Measurements from ENCODE around the gene PSG11.
"Not testable (repeated sequence)": the region's sequence is repeated elsewhere in the genome, so short reads cannot be mapped to it uniquely, and the experiment has no call there.

DNA sequence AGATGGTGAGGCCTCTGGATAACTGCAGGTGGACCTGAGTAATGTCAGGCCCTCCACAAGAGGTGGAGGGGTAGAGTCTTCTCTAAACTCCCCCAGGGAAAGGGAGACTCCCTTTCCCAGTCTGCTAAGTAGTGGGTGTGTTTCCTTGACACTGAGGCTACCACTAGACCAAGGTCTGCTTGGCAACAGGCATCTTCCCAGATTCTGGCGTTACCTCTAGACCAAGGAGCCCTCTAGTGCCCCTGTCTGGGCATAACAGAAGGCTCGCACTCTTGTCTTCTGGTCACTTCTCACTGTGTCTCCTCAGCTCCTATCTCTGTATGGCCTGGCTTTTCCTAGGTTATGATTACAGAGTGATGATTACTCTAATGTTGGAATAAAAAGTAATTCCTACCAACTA is 5.4 kb upstream of the PSG11 start:
- not testable (repeated sequence) for TF ChIP-seq POLR2AphosphoS5 (IDR thresholded peaks at IDR 0.05; ENCODE audit: insufficient read depth in 1 of 2, low read depth in 1 of 2)
- TF ChIP-seq, protein P1, sequence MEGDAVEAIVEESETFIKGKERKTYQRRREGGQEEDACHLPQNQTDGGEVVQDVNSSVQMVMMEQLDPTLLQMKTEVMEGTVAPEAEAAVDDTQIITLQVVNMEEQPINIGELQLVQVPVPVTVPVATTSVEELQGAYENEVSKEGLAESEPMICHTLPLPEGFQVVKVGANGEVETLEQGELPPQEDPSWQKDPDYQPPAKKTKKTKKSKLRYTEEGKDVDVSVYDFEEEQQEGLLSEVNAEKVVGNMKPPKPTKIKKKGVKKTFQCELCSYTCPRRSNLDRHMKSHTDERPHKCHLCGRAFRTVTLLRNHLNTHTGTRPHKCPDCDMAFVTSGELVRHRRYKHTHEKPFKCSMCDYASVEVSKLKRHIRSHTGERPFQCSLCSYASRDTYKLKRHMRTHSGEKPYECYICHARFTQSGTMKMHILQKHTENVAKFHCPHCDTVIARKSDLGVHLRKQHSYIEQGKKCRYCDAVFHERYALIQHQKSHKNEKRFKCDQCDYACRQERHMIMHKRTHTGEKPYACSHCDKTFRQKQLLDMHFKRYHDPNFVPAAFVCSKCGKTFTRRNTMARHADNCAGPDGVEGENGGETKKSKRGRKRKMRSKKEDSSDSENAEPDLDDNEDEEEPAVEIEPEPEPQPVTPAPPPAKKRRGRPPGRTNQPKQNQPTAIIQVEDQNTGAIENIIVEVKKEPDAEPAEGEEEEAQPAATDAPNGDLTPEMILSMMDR (IDR thresholded peaks at IDR 0.05) = not testable (repeated sequence)

Data from vagina (tissue), 2 donors.